ENCODE results near the gene MBD4. TPM values are rescaled to one million over a fixed set of nuclear protein-coding genes. Genes with fewer than 3 reads are reported as not detected.

The MBD4 gene
- total and polyA plus RNA-seq, 11 donors: 10.8 to 42.3 (median 20.6) TPM

GRCh38 chr3:129439226-129439816 lies 427 bp downstream of the MBD4 start:
- intact Hi-C loops (cut with DNase I): no loop called here
- H3K27ac ChIP-seq: peak overlapping the region; percentile 18 to 98 (median 90)
- no peaks in the 10 kb centered on the region for H3K27me3 ChIP-seq
- H3K4me1 ChIP-seq: peaks cover 5 to 89% (median 50%) of the 10 kb centered on the region in 12 donors
- H3K4me3 ChIP-seq: peak overlapping the region; percentile 52 to 89 (median 81)
- H3K36me3 ChIP-seq: peaks cover 0 to 39% (median 35%) of the 10 kb centered on the region in 9 donors
- peak in 3 of 4 donors; percentile 2 to 7 (median 3) for ATAC-seq
- DNase-seq: peak in 4 of 5 donors; percentile 19 to 56 (median 48)
- WGBS, 4 donors: 0 to 1% (median 0%) methylated on average over 15 to 17 of the region's 17 CpGs
- TF ChIP-seq POLR2A (IDR thresholded peaks at IDR 0.05) (no peak), CTCF (IDR thresholded peaks at IDR 0.05) (no peak)
- no peaks in the 10 kb centered on the region for H3K9me3 ChIP-seq

- no peaks in the 10 kb centered on the region for H3K27me3 ChIP-seq
- H3K9me3 ChIP-seq: no peaks in the 10 kb centered on the region
- ATAC-seq (no peak), DNase-seq (no peak)
- no peak overlapping the region for H3K4me3 ChIP-seq
- TF ChIP-seq CTCF (IDR thresholded peaks at IDR 0.05) (no peak), POLR2A (IDR thresholded peaks at IDR 0.05) (no peak)
- no peak overlapping the region for H3K27ac ChIP-seq
- intact Hi-C loops (cut with DNase I): no loop called here
- peaks cover 0 to 78% (median 75%) of the 10 kb centered on the region in 9 donors for H3K36me3 ChIP-seq
- peaks cover 0 to 49% (median 20%) of the 10 kb centered on the region in 12 donors for H3K4me1 ChIP-seq
- whole genome bisulfite sequencing, 4 donors: 85 to 93% (median 92%) methylated on average over 1 of the region's 1 CpG
Measured at GRCh38 chr3:129435367-129435766, 4.4 kb downstream of the MBD4 start.

- Histone ChIP-seq H3K9me3 (no peaks in the 10 kb centered on the region), H3K4me1 (peaks cover 0 to 52% (median 20%) of the 10 kb centered on the region in 12 donors), H3K27ac (no peak overlapping the region), H3K4me3 (no peak overlapping the region), H3K36me3 (peaks cover 0 to 89% (median 78%) of the 10 kb centered on the region in 9 donors), H3K27me3 (no peaks in the 10 kb centered on the region)
- DNase-seq: no peak
- no peak for TF ChIP-seq POLR2A (IDR thresholded peaks at IDR 0.05)
- no peak for TF ChIP-seq CTCF (IDR thresholded peaks at IDR 0.05)
- ATAC-seq: no peak
- intact Hi-C loops (cut with DNase I): no loop called here
- WGBS, 4 donors: 96 to 98% (median 97%) methylated on average over 1 of the region's 1 CpG
Measured at GRCh38 chr3:129434140-129434539, 5.6 kb downstream of the MBD4 start.

- Histone ChIP-seq H3K4me1 (peaks cover 0 to 52% (median 17%) of the 10 kb centered on the region in 12 donors), H3K4me3 (no peak overlapping the region), H3K27ac (no peak overlapping the region), H3K36me3 (peaks cover 0 to 89% (median 78%) of the 10 kb centered on the region in 9 donors), H3K27me3 (no peaks in the 10 kb centered on the region), H3K9me3 (no peaks in the 10 kb centered on the region)
- 92 to 96% (median 96%) methylated on average over 5 of the region's 5 CpGs for WGBS, 4 donors
- no peak for ATAC-seq
- intact Hi-C loops (cut with DNase I): no loop called here
- DNase-seq: no peak
- TF ChIP-seq CTCF (IDR thresholded peaks at IDR 0.05) (no peak), POLR2A (IDR thresholded peaks at IDR 0.05) (no peak)
Measured at GRCh38 chr3:129433565-129433964, 6.2 kb downstream of the MBD4 start.
